ENCODE measurements around the gene DHRS12.
A peak's percentile ranks its signal among the peaks of the same experiment; 100 is the strongest.
"Not testable (repeated sequence)": the region's sequence is repeated elsewhere in the genome, so short reads cannot be mapped to it uniquely, and the experiment has no call there.

The DHRS12 gene

DNA sequence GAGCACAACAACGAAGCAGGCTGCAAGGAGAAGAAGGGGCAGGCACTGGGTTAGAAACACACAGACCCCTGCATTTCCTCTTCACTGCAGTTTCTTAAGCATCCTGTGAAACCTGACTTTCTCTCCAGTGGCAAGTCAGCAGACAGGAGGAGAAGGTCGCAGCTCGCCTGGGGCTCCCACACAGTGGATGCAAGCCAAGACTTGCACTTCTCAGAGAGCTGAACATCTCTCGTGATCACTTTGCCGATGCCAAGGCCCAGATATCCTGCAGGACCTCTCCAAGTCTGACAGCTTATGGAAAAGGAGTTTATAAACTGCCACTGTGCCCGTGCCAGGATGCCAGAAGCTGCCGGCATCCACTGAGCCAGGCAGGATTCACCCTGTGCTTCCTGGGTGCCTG is 22.6 kb upstream of the DHRS12 start:
- DNase-seq: no peak

DNA sequence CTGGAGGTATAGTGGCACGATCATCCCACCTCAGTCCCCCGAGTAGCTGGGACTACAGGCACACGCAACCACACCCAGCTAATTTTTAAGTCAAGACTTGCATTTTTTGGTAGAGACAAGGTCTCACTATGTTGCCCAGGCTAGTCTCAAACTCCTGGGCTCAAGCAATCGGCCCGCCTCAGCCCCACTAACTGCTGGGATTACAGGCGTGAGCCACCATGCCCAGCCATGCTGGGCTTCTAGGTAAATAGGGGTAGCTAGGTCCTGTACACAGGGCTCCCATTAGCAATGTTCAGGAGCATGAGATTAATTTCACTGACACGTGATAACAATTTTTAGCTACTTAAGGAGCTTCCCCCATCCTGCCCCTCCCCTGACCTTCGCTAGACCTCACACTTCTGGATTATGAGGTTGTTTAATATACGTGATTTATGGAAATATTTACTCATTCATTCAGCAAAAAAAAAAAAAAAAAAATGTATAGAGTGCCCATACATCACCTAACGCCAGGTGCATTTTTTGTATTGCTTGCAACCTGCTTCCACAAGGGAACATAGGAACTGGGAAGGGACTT is 21.8 kb upstream of the DHRS12 start:
- no peak for DNase-seq

DNA sequence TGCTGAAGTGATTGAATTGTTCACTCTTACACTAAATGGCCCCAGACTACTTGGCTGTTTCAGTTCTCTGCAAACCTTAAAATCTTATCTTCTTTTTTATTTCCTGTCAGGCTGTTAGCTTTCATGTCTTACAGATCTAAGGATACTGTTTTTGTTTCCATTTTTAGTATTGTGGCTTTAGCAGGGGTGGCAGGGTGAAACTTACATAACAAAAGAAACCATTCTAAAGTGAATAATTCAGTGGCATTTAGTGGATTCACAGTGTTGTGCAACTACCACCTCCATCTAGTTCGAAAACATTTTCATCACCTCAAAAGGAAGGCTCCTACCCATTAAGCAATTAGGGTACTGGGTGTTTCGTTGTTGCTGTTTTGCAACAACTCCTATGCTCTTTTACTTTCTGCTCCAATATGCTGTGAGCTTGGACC is 21.2 kb upstream of the DHRS12 start:
- DNase-seq: no peak

DNA sequence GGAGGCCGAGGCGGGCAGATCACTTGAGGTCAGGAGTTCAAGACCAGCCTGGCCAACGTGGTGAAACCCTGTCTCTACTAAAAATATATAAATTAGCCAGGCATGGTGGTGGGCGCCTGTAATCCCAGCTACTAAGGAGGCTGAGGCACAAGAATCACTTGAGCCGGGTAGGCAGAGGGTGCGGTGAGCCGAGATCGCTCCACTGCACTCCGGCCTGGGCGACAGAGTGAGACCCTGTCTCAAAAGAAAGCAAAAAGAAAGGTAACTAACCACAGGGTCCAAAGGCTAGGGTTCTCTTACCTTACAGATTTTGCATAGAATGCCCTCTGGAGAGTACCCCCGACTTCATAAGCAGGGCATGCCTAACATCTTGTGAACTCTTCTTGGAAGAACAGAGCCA is 20.7 kb upstream of the DHRS12 start:
- not testable (repeated sequence) for DNase-seq

DNA sequence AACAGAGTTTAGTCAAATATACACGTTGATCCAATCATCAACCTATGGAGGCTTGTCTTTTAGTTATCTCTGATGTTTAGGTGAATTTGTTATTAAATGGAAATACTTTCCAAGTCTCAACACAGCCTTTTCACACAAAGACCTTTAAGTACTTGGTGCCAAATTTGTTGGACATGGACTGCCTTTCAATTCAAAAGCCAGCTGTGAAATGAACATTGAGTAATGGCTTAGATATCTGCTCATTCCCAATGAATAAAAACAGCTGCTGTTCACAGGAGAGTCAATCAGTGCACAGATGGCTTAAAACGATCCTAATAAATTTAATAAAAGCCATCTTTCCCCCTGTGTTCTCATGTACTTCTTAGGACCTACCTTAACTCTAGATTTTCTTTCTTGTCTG is 19.9 kb upstream of the DHRS12 start:
- DNase-seq: no peak

DNA sequence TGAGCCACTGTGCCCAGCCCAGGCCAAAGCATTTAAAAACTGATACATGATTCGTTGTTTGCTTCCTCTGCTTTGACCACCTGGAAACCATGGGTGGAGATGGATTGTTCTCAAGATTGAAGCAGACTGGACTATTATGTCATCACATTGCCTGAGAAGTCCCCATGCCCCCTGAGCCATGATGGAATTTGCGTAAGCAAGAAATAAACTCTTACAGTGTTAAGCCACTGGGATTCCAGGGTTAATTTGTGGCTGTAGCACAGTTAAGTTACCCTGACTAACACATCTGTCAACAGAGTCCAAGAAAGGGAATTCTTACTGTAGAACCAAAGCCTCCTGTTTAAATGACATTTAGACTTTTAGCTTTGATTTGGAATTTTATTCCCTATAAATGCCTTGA is 19.4 kb upstream of the DHRS12 start:
- no peak for DNase-seq

DNA sequence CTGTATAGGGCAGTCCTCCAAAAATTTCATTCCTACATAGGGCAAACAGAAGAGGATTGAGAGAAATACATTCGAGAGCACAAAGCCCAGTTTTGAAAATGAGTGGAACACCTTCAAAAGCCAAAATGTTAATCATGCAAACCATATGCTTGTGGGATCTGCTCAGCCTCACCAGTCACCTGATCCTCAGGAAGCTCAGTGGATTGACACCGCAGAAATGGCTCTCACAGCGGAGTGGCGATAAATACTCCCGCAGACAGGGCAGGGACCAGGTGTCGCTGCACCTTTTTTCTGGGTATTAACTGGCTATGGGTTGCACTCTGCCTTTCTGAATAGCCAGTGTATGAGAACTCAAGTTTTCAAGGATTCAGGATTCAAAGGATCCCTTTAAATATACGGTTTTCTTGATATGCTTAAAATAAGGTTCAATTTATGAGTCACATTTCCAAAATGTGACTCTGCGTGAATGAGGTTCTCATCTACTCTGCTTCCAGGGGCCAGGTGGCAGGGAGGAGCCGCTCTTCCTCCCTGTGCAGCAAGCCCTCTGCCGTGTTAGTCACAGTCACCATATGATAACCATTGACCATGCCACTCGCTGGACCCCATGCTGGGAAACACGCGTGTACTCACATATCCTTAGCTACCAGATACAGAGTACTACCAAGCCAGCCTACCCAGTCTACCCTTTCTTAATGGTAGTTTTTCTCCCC is 18.3 kb upstream of the DHRS12 start:
- DNase-seq: no peak

DNA sequence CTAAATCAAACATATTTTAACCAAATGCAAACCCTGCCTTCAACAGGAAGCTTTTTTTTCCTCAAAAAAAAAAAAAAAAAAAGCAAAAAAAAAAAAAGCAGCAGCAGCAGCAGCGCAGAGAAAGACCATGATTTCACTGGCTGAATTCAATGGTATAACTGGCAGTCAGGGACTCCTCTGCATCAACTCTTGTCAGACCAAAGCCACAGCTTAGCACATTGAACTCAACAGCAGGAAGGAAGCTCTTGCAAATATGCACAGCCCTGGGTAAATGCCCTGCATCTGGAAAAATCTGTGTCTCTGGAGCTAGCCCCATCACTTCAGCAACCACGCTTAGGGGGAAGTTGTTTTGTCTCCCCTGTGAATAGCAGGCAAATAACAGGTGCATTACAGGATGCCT is 17.6 kb upstream of the DHRS12 start:
- no peak for DNase-seq

DNA sequence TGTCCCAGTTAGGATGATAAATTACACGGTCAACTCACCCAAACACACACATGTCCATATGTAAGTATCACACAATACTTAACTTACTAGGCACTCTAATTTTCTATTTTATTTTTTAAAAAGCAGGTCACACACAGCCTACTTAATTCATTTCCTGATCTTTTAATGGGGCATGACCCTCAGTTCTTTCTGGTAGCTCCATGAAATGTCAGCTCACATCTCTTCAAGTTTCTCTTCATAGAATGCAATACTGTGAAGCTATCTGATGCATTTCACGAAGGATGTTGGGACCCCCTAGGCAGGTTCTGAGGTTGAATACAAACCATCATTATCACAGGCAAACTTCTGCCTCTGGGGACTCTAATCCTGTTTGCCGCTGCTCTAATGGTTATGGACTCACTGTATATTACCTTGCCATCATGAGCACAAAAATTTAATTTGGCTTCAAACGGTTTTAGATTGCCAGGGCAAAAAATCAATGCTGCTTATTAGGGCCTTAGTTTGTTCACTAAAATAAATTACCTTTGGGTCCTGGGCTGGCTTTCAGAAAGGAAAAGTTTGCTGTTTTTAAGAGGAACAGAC is 16.1 kb upstream of the DHRS12 start:
- no peak for DNase-seq

DNA sequence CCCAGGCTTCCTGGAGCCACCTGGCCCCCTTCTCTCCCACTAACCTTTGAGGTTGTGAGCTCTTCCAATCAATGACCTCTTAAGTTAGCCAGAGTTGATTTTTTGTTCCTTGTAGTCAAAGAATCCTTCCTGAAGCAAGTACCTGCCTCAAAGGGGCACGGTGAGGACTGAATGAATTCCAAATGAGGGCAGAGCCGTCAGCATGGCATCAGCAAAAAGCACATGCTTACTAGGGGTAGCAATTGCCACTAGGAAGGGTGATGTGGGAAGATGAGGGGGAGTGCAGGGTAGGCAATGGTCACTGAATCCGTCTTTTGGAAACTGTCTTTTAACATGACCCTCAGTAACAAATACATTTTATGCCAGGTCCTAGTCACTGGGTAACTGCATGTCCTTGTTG is 15.6 kb upstream of the DHRS12 start:
- DNase-seq: no peak

DNA sequence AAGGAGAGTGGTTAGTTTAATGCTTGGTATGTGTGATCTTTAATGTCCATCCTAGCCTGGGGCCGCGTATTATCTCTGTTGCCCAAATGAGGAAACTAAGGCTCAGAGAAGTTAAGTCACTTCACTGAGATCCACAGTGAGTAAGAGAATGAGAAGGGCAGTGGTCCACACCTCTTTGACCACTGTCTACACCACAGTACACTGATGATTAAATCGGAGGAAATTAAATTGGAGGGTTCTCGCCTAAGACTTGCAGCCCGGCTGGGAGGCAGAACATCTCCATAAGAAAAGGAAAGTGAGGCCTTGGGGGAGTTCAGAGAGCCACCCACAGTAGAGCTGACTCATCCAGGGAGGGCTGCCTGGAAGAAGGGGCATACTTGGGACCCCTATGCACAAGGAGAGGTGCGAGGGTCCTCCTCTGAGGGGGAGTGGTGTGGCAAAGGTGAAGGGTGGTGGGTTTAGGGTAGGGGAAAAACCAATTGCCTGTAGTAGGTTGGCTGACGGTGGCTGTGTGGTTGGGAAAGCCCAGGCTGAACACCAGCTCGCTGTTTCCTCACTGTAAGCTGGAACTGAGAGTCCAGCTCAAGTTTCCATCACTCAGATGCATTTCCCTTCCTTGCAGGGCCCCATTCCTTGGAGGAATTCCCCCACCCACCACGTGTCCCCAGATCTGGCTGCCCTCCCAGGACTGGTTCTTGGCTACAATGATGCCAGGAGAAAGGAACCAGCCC is 15.0 kb upstream of the DHRS12 start:
- DNase-seq: no peak

DNA sequence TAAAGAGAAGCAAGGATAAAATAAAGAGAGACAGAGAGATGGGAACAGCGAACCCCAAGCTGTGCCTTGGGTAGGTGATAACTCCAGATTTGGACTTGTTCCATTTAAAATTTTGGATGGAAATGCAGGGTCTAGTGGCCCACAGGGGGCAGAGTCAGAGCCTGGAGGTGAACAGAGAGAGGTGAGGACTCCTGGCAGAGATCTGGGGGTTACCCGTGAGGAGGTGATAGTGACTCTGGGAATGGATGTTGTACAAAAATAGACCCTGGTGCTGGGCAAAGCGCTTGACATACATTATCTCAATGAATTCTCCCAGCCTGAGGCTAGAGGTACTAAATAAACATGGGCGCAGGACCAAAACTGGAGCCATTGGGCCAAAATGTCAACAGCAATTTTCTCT is 14.3 kb upstream of the DHRS12 start:
- DNase-seq: no peak

DNA sequence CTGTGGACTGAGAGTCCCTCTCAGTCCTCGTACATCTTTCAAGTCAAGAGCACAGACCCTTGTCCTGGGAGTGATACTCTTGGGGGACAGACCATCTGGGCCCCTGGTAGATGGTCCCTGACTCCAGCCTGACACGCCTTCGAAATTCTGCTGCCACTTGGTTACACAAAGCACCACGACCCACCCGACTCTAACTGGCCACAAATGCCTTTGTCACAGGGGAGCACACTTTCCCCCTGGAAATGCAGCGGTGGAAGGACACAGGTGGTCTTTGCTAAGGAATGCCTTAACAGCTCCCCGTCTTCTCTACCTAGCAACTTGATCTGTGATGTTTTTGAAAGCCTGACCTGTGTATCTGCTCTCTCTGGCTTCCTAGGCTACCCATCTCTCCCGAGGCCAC is 13.8 kb upstream of the DHRS12 start:
- DNase-seq: no peak

DNA sequence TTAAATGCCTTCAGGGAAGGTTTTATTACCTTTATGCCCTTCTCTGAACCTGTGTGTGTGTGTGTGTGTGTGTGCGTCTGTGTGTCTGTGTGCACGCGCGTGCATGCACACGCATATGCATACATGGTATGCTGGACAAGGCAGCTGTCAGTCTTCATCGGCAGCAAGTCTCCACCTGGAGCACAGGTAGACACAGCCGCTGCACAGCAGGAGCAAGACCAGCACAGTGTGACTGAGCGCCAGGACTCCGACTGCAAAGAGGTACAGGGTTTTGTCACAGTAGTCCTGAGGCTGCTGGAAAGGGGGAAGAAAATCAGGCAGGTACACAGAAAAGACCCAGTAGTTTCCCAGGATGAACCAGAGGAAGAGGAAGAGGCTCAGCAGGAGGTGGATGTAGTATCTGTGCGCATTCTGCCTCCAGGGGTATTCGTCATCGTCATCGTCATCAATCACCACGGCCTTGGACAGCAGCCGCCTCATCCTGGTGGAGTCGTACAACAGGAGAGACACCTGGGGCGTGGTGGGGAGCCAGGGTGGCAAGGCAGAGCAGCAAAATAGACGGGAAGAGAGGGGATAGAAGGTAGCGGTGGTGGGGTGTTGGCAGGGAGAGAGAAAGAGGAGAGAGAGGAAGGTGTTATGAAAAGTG is 12.8 kb upstream of the DHRS12 start:
- DNase-seq: no peak

DNA sequence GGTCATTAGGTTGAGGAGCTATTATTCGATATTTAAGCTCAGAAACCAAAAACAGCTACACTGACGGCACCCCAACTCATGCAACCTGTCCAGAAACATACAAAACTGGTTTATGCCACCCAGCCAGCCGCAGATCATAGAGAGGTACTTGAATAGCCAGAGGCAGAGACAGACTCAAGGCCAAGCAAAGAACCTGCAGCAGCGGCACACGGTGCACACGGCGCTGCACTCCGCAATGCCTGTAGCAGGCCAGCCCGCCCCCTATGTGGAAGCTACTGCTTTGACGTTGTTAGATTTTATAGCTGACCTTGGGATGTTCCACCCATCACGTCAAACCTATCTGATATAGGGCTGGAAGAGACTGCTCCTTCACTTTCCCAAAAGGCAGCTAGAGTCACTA is 11.9 kb upstream of the DHRS12 start:
- DNase-seq: no peak

DNA sequence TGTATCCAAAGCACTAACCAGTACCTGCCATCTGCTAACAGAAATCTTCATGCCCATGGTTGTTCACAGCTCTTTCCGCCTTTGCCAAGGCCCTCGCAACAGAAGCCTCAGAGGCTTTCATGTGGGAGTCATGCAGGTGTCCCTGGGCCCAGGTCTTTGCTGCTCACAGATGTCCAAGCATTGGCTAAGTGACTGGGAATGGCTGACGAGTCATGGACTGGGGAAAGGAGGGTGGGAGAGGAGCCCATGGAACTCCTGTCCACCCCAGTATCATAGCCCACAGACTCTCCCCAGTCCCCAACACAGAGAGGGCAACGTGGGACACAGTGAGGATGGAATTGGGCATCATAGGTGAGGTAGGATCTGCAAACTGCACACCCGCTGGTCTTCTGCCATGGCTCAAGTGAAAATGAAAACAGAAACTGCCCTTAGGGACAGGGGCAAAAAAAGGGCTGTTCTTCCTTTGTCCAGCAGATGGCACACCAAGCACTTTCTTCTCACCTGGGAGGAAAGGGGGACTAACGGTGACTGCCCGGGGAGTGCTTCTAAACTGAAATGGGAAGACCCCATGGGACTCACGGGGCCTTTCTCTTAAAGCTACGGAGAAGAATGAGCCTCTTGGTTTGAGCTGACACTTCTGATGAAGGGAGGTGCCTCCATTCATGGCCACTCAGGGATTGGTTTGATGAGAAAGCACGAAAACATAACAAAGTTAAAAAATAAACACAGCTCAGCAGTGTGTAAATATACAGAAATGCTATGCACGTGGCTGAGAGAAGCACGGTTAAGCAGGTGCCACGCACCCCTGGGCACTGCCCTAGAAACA is 11.1 kb upstream of the DHRS12 start:
- DNase-seq: no peak

DNA sequence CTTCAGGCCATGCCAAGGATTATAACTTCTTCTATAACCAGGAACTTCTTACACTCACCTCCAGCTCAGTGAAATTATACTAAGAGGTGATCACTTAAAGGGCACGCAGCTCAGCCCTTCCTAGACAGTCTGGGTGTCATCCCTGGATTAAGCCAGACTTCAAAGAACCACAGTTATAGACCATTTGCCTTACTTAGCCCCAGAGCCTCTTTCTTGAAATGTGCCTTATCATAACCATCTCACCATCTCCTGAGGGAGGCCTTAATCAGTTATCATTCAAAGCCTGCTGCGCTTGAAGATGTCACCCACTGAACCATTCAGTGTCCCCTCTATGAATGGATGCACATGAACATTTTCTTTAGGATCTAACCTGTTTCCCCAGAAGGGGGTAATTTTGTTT is 10.1 kb upstream of the DHRS12 start:
- no peak for DNase-seq

DNA sequence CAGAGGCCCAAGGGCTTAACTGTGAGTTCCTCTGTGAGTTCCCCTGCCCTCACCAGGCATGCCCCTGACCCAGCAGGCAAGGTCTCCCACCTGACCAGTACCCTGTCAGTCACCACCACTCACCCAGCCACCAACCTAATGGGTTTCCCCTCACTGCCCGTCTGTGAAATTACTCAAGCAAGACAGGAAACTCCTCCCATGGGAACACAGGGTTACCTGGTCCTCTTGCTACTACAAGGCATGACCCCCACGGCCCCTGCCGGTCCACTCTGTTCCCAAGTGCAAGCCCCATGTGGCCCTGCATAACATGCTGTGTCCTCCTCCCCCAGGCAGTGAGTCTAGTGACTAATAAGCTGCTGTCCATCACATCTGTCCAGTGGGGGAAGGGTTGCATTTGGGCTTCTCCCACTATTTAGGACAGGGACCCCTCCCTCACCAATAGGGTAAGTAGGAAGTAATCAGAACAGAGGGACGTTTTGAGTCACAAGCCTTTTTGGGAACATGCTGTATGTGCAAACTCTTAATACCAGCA is 8.0 kb upstream of the DHRS12 start:
- no peak for DNase-seq

DNA sequence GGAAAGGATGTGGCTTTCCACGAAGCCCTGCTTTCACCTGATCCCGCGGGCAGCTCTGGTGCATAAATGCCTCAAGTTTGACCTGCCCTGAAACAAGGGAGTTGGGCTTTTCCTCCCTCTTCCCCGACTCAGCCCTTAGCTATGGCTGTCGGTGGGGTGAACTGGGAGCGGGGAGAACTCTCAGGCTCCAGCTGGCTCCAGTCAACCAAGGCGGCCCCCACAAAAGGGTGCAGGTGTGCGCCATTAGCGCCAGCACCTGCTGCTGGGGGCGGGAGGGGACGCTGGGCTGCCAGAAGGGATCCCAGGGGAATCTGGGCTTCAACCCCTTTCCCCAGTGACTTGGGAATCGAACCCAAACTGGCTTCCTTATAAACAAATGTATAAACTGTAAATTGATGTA is 7.1 kb upstream of the DHRS12 start:
- DNase-seq: no peak

DNA sequence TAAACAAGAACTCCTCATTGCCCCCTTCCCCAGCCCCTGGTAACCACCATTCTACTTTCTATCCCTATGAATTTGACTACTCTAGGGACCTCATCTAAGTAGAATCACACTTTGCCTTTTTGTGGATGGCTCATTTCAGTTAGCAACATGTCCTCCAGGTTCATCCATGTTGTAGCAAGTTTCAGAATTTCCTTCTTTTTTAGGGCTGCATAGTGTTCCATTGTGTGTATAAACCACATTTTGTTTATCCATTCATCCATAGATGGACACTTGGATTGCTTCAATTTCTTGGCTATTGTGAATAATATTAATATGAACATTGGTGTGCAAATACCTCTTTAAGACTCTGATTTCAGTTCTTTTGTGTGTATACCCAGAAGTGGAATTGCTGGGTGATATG is 4.8 kb upstream of the DHRS12 start:
- no peak for DNase-seq

DNA sequence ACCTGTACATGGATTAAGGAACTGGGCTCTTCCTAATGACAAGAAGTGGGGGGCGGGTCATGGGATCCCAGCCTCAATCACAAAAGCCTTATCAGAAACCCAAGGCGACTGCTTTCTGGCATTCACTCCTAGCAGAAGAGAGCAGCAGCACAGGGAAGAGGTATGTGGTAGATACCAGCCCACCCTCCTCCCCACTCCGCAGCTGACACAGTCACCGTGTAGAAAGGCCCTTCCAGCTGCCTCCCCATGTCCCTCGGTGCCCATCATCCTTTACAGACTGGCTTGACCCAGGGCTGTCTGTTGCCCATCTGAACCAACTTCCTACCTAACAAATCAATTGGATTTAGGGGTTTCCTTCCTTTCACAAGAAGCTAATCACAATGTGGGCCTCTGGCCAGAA is 3.1 kb upstream of the DHRS12 start:
- no peak for DNase-seq

DNA sequence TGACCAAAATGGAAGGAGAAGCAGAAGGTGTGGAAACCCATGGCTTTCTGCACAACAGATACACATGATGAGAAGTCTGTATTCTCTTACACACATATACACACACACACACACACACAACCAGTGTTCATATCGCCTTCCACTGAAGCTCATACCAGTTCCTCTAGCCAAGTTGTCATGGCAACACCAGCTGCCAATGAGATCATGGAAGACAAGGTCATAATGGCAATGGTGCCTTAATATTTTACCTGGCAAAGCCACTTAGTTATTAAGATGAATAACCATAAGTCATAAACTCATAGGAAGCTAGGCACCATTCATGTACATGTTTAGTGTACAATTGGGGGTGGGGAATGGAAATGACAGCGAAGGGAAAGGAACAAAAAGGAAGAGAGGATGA is 2.6 kb upstream of the DHRS12 start:
- DNase-seq: peak; percentile 38
